ES-I3 (cell line): ENCODE measurements around the gene MBD5.

Experiments used
- H3K36me3 ChIP-seq: 2 replicates; pipeline ENCODE4 v1.6.1; 2013; ENCODE audit warnings: mild to moderate bottlenecking, low read length, control low read depth, moderate library complexity; ENCODE audit not compliant: insufficient read depth
- H3K4me1 ChIP-seq: 2 replicates; pipeline ENCODE4 v1.6.1; 2013; ENCODE audit warnings: mild to moderate bottlenecking, control low read depth, low read length; ENCODE audit not compliant: insufficient read depth
- H3K9ac ChIP-seq: 2 replicates; pipeline ENCODE4 v1.6.1; 2013; ENCODE audit warnings: low read depth, mild to moderate bottlenecking, low read length, moderate library complexity
- H3K9me3 ChIP-seq: 2 replicates; pipeline ENCODE4 v1.6.1; 2013; ENCODE audit warnings: mild to moderate bottlenecking, low read length, moderate library complexity; ENCODE audit not compliant: control insufficient read depth, insufficient read depth

Gene MBD5

GRCh38 chr2:148375214-148375613, 354.3 kb downstream of the MBD5 start:
- Histone ChIP-seq H3K9me3 (no peaks in the 10 kb centered on the region), H3K4me1 (no peaks in the 10 kb centered on the region), H3K9ac (no peak overlapping the region), H3K36me3 (no peaks in the 10 kb centered on the region)

- no peaks in the 10 kb centered on the region for H3K9me3 ChIP-seq
- no peak overlapping the region for H3K9ac ChIP-seq
- no peaks in the 10 kb centered on the region for H3K36me3 ChIP-seq
- H3K4me1 ChIP-seq: no peaks in the 10 kb centered on the region
Measured at GRCh38 chr2:148391324-148391723, 370.4 kb downstream of the MBD5 start.

- H3K9ac ChIP-seq: no peak overlapping the region
- no peaks in the 10 kb centered on the region for H3K4me1 ChIP-seq
- no peaks in the 10 kb centered on the region for H3K36me3 ChIP-seq
- no peaks in the 10 kb centered on the region for H3K9me3 ChIP-seq
Measured at GRCh38 chr2:148402786-148403185, 381.9 kb downstream of the MBD5 start.

GRCh38 chr2:148410899-148411298, 390.0 kb downstream of the MBD5 start:
- Histone ChIP-seq H3K4me1 (no peaks in the 10 kb centered on the region), H3K9me3 (no peaks in the 10 kb centered on the region; the same call in 1 of the 2 replicates), H3K9ac (no peak overlapping the region), H3K36me3 (no peaks in the 10 kb centered on the region)

- H3K36me3 ChIP-seq: no peaks in the 10 kb centered on the region
Measured at GRCh38 chr2:148416248-148416647, 395.4 kb downstream of the MBD5 start.

GRCh38 chr2:148430101-148430500, 409.2 kb downstream of the MBD5 start:
- Histone ChIP-seq H3K36me3 (no peaks in the 10 kb centered on the region), H3K9ac (no peak overlapping the region), H3K9me3 (no peaks in the 10 kb centered on the region), H3K4me1 (no peaks in the 10 kb centered on the region)

More at GRCh38 chr2:148416248-148416647, 395.4 kb downstream of the MBD5 start:
- Histone ChIP-seq H3K4me1 (no peaks in the 10 kb centered on the region), H3K9ac (no peak overlapping the region), H3K9me3 (no peaks in the 10 kb centered on the region; the same call in 1 of the 2 replicates)

- Histone ChIP-seq H3K9ac (no peak overlapping the region), H3K4me1 (no peaks in the 10 kb centered on the region), H3K9me3 (no peaks in the 10 kb centered on the region), H3K36me3 (no peaks in the 10 kb centered on the region)
Measured at GRCh38 chr2:148447877-148448276, 427.0 kb downstream of the MBD5 start.

GRCh38 chr2:148450531-148450930, 429.6 kb downstream of the MBD5 start:
- Histone ChIP-seq H3K36me3 (no peaks in the 10 kb centered on the region), H3K4me1 (no peaks in the 10 kb centered on the region), H3K9me3 (no peaks in the 10 kb centered on the region), H3K9ac (no peak overlapping the region)

GRCh38 chr2:148451046-148451445, 430.2 kb downstream of the MBD5 start:
- H3K4me1 ChIP-seq: no peaks in the 10 kb centered on the region
- H3K9me3 ChIP-seq: no peaks in the 10 kb centered on the region
- no peaks in the 10 kb centered on the region for H3K36me3 ChIP-seq
- H3K9ac ChIP-seq: no peak overlapping the region

- no peaks in the 10 kb centered on the region for H3K36me3 ChIP-seq
- no peaks in the 10 kb centered on the region for H3K9me3 ChIP-seq
Measured at GRCh38 chr2:148455791-148456190, 434.9 kb downstream of the MBD5 start.

GRCh38 chr2:148458171-148458570, 437.3 kb downstream of the MBD5 start:
- Histone ChIP-seq H3K36me3 (no peaks in the 10 kb centered on the region), H3K9ac (no peak overlapping the region), H3K9me3 (no peaks in the 10 kb centered on the region), H3K4me1 (no peaks in the 10 kb centered on the region)

More at GRCh38 chr2:148455791-148456190, 434.9 kb downstream of the MBD5 start:
- H3K9ac ChIP-seq: no peak overlapping the region
- H3K4me1 ChIP-seq: no peaks in the 10 kb centered on the region

- no peaks in the 10 kb centered on the region for H3K9me3 ChIP-seq
- H3K4me1 ChIP-seq: no peaks in the 10 kb centered on the region
- no peaks in the 10 kb centered on the region for H3K36me3 ChIP-seq
- no peak overlapping the region for H3K9ac ChIP-seq
Measured at GRCh38 chr2:148459377-148459778, 438.5 kb downstream of the MBD5 start.

- Histone ChIP-seq H3K36me3 (no peaks in the 10 kb centered on the region), H3K4me1 (no peaks in the 10 kb centered on the region), H3K9me3 (no peaks in the 10 kb centered on the region), H3K9ac (no peak overlapping the region)
Measured at GRCh38 chr2:148461876-148462275, 441.0 kb downstream of the MBD5 start.

- Histone ChIP-seq H3K9ac (no peak overlapping the region), H3K4me1 (no peaks in the 10 kb centered on the region), H3K36me3 (no peaks in the 10 kb centered on the region), H3K9me3 (no peaks in the 10 kb centered on the region)
Measured at GRCh38 chr2:148475626-148476025, 454.7 kb downstream of the MBD5 start.

- Histone ChIP-seq H3K36me3 (no peaks in the 10 kb centered on the region), H3K9me3 (no peaks in the 10 kb centered on the region), H3K4me1 (no peaks in the 10 kb centered on the region), H3K9ac (no peak overlapping the region)
Measured at GRCh38 chr2:148479398-148479797, 458.5 kb downstream of the MBD5 start.

GRCh38 chr2:148483665-148484064, 462.8 kb downstream of the MBD5 start:
- no peak overlapping the region for H3K9ac ChIP-seq
- no peaks in the 10 kb centered on the region for H3K9me3 ChIP-seq
- H3K4me1 ChIP-seq: no peaks in the 10 kb centered on the region
- no peaks in the 10 kb centered on the region for H3K36me3 ChIP-seq
